HuH-7 (cell line): ENCODE results near the gene PIH1D1.
"Not testable (repeated sequence)": the region's sequence is repeated elsewhere in the genome, so short reads cannot be mapped to it uniquely, and the experiment has no call there.

Experiments
- DNase-seq: peaks from one replicate; pipeline ENCODE4 v3.0.0; 2011; ENCODE audit warnings: low spot score

Gene PIH1D1

DNA sequence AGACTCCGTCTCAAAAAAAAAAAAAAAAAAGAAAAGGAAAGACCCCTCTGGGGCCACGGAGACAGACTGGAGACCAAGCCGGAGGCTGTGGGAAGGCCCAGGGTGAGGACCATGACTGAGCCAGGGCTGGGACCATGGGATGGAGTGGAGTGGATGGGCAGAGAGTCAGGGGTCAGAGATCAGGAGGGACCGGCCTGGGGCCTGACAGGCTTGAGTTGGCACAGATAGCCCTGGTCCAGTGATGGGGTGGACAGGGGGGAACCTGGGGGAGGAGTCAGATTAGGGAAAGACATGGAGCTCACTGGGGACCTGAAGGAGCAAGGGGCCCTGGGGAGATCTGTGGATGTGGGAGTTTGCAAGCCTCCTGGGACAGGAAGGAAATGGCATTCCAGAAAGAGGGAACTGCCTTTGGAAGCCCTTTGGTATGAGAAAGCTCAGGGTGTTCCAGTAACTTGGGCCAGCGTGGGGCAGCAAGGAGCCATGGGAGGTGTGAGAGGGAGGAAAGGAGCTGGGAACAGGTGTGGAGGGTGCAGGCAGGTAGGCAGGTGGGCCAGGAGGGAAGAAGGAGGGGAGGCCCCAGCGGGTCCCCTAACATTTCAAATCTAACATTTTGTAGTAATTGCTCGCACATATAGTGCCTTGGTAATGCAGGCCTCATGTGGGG lies 29.5 kb upstream of the PIH1D1 start:
- no peak for DNase-seq

DNA sequence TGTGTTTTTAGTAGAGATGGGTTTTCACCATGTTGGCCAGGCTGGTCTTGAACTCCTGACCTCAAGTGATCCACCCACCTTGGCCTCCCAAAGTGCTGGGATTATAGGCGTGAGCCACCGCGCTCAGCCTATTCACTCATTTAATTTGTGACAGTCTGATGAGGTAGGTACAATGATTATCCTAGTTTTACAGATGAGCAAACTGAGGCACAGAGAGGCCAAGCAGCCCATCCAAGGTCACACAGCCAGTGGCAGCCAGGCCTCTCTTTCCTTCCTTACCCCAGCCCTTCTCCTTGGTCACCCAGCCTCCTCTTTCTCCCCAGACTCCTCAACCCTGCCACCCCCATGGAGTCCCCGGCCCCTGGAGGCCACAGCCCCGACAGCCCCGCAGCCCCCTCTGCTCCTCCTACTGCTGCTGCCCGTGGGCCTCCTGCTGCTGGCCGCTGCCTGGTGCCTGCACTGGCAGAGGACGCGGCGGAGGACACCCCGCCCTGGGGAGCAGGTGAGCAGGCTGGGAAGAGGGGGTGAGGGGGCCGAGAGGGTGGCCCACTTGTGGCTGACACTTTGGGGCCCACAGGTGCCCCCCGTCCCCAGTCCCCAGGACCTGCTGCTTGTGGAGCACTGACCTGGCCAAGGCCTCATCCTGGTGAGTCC lies 28.5 kb upstream of the PIH1D1 start:
- DNase-seq: no peak

DNA sequence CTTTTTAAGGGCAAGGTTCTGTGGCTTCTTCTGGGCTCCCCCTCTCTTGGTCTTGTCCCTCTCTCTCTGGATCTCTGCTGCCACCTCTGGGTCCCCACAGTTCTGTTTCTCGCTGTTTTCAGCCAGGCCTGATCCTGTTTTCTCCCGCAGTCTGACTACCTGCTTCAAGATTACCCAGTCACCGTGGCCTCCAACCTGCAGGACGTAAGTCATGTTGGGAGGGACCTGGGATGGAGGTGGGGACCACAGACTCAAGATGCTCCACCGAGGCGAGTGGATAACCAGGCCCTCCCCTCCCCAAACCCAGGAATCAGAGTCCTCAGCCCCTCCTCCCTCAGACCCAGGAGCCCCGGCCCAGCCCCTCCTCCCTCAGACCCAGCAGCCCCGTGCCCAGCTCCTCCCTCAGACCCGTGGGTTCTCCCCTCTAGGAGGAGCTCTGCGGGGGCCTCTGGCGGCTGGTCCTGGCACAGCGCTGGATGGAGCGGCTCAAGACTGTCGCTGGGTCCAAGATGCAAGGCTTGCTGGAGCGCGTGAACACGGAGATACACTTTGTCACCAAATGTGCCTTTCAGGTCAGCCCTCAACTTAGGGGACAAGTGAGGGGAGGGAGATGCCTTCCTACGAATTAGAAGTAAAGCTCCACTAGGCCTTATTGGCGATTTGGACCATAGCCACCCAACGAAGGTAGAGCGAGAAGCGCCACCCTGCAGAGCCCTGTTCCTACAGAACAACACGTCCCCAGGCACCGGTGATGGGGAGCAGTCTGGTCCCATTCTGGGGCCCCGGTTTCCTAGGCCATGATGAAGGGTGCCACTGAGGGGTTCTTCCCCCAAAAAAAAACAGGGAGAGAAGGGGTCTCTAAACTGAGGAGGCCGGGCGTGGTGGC lies 24.6 kb upstream of the PIH1D1 start:
- peak; percentile 91 for DNase-seq

DNA sequence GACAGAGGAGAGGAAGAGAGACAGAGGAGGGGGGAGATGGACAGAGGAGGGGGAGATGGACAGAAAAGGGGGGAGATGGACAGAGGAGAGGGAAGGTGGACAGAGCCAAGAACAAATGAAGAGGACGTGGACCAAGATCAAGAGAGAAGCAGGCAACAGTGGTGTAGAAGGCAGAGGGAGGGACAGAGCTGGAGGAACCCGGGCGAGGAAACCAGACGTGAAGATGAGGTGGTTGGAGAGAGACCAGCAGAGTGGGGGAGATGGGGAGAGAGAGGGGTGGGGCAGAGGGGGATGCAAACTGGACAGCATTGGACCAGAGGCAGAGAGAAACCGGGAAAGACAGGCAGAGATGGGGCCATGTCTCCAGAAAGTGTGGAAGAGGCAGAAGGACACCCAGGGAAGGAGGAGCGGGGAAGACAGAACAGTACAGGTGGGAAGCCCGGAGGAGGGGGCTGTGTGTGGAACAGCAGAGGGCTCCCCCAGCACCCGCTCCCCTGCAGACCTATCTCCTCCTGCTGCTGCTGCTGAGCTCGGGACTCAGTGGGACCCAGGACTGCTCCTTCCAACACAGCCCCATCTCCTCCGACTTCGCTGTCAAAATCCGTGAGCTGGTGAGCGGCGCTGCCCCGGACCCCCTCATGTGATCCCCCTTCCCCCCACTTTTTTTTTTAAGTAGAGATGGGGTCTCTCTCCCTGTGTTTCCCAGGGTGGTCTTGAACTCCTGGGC lies 23.7 kb upstream of the PIH1D1 start:
- no peak for DNase-seq

DNA sequence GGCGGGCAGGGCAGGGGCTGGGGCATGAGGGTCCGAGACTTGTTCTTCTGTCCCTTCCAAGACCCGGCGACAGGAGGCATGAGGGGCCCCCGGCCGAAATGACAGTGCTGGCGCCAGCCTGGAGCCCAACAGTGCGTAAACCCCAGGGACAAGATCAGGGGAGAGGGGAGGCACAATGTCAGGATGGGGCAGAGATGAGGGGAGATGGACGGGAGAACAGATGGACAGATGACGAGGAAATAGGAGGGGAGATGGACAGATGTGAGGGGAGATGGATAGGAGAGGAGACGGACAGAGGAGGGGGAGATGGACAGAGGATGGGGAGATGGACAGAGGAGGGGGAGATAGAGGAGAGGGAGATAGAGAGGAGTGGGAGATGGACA lies 22.9 kb upstream of the PIH1D1 start:
- DNase-seq: no peak

DNA sequence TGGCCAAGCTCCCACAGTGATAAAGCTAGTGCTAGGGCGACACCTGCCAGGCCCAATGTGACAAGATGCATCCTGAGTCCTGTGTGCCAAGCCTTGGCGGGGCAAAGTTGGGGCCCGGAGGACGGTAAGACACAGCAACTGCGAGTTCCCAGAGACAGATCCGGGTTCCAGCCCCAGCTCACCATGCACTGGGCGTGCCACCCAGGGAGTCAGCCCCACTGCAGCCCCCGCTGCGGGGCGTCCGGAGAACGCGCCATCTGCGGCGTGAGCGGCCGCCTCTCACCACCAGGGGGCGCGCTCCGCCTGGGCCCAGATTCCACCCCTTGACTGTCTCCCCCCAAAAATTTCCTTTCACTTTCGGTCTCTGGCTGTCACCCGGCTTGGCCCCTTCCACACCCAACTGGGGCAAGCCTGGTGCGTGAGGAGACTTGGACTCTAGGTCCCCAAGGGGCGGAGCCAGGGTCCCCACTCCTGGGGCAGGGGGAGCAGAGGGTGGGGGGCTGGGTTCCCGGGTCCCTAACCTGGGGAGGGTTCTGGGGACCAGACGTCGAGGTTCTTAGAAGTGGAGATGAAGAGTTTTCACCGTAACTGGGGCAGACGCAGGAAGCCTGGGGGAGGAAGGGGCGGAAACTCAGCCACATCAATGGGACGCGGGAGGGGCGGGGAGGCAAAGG lies 22.4 kb upstream of the PIH1D1 start, which contains the start of gene FLT3LG:
Gene FLT3LG (plus strand): TSS at position 348 of the 674 bp plus-strand sequence. CDS start 425 bp downstream, outside the sequence.
- DNase-seq: peak; percentile 95

DNA sequence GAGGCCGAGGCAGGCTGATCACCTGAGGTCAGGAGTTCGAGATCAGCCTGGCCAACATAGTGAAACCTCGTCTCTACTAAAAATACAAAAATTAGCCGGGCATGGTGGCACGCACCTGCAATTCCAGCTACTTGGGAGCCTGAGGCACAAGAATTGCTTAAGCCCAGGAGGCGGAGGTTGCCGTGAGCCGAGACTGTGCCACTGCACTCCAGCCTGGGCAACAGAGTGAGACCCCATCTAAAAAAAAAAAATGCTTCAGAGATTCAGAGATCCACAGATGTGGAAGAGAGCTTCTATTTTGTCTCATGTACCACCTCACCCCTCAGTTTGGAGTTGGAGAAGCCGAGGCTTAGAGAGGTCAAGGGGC lies 21.9 kb upstream of the PIH1D1 start:
- not testable (repeated sequence) for DNase-seq

DNA sequence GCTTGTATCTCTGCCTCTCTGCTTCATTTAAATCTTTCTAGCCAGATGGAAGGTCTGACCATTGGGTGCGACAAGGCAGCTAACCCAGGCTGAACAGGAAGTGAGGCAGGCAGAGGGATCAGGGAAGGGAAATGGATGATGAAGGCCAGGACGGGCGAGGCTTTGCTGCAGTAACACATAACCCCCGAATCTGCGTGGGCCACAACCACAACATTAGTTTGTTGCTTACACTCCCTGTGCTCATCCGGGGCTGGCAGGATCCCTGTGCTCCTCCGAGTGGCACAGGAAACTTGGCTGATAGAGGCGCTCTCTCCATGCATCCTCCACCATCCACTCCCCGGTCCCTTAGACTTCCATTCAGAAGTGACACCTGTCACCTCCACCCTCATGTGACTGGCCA lies 21.3 kb upstream of the PIH1D1 start:
- DNase-seq: no peak

DNA sequence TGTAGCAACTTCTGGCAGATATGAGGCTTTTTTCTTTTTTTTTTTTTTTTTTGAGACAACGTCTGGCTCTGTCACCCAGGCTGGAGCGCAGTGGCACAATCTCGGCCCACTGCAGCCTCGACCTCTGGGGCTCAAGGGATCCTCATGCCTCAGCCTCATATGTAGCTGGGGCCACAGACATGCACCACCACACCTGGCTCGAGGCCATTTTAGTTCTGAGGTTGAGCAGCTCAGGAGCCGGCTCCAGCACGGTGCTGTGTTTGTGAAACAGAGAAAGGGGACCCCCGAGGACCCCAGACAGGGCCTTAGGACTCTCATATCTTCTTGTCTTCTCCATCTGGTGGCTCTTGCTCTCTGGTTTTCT lies 19.0 kb upstream of the PIH1D1 start:
- no peak for DNase-seq

DNA sequence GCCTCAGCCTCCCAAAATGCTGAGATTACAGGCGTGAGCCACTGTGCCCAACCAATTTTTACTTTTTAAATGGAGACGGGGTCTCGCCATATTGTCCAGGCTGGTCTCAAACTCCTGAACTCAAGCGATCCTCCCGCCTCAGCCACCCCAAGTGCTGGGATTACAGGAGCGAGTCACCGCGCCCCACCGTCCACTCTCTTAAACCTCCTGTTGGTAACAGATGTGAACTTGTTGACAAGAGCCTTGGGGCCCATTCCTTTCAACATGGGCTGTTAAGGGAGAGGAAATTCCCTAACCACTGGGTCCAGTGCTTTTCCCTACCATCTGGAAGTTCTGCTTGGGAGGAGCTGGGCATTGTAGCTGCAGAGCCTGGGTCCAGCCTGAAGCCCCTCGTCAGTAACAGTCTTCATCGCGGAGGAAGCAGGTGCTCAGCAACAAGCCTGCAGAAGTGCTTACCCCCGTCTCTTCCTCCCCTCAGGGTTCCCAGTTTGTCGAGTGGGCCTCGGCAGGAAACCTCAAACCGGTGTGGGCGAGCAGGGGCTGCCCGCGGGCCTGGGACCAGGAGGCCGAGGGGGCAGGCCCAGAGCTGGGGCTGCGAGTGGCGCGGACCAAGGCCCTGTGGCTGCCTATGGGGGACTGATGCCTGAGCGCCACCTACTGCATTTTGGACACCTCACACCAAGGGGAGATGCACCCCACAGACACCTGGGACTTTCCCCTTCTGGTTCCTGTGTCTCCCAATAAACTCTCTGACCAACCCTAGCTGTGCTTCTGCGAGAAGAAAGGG lies 18.4 kb upstream of the PIH1D1 start:
- DNase-seq: no peak

DNA sequence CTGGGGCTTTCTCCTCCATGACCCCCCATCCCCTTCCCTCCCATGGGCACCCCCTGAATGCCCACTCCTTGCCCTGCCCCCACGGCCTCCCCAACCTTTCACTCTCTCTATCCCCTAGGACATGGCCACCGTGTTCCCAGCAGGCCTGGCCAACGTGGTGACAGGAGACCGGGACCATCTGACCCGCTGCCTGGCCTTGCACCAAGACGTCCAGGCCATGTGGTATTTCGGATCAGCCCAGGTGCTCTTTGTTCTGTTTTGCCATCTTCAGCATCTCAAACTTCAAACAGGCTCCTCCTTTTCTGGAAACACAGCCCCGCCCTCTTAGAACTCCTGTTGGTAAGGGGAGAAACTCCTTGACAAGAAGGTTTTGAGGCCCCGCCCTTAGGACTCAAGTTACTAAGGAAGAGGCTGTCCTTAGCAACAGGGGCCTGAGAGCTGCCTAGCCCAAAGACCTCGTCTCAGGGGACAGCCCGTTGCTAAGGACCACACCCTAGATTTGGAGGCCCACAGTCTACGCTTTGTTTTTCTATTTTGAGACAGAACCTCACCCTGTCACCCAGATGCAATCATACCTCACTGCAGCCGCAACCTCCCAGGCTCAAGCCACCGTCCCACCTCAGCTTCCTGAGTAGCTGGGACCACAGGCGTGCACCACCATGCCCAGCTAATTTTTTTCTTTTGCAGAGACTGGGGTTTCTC lies 17.3 kb upstream of the PIH1D1 start:
- no peak for DNase-seq

DNA sequence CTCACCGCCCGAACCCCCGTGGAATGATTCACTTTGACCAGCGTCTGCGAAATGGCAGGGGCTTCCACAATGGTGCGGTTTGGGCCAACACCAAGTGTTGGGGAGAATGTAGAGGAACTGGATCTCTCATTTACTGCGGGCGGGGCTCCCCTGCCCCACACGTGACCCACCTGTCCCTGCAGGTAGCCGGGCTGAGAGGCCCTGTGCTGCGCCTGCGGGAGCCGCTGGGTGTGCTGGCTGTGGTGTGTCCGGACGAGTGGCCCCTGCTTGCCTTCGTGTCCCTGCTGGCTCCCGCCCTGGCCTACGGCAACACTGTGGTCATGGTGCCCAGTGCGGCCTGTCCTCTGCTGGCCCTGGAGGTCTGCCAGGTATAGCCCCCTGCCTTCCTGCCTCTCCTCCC lies 16.6 kb upstream of the PIH1D1 start:
- no peak for DNase-seq

DNA sequence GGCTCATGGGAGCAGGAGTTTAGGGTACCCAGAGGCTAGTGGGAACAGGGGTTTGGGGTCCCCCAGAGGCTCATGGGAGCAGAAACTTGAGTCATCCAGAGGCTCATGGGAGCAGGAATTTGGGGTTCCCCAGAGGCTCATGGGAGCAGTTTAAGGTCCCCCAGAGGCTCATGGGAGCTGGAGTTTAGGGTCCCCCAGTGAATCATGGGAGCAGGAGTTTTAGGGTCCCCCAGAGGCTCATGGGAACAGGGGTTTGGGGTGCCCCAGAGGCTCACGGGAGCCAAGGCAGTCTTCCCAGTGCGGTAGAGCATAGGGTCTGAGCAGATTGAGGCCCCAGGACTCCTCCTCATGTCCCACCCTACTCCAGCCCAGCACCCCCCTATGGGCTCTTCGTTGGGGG lies 13.8 kb upstream of the PIH1D1 start:
- no peak for DNase-seq

DNA sequence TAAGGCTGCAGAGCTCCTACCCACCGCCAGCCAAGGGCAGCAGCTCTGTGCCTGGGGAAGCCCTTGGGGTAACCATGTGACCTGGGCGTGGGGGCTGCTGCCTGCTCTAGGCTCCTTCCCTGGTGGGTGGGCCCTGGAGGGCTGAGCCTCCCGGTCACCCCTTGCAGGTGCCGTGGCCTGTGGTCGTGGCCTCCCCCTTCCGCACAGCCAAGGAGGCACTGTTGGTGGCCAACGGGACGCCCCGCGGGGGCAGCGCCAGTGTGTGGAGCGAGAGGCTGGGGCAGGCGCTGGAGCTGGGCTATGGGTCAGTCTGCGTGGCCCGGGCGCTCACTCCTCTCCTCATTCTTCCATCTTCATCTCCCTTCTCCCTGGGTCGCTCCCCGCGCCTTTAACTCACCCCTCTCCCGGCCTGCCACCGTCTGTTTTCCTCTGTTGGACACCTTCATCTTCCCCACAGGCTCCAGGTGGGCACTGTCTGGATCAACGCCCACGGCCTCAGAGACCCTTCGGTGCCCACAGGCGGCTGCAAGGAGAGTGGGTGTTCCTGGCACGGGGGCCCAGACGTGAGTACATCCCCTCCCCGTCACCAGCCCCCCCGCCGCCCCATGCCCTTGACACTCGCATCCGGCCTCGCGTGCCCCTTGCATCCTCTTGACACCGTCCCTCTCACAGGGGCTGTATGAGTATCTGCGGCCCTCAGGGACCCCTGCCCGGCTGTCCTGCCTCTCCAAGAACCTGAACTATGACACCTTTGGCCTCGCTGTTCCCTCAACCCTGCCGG lies 12.5 kb upstream of the PIH1D1 start:
- DNase-seq: no peak

DNA sequence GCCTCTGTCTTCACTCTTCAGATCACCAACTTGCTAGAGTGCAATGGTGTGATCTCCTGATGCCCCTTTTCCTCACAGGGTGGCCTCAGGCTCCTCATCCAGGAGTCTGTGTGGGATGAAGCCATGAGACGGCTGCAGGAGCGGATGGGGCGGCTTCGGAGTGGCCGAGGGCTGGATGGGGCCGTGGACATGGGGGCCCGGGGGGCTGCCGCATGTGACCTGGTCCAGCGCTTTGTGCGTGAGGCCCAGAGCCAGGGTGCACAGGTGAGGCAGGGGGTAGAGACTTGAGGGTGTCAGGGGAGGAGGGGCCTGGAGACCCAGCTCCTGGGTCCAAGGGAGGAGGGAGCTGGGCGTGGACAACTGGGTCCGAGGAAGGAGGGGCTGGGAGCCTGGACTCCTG lies 10.9 kb upstream of the PIH1D1 start:
- DNase-seq: no peak

DNA sequence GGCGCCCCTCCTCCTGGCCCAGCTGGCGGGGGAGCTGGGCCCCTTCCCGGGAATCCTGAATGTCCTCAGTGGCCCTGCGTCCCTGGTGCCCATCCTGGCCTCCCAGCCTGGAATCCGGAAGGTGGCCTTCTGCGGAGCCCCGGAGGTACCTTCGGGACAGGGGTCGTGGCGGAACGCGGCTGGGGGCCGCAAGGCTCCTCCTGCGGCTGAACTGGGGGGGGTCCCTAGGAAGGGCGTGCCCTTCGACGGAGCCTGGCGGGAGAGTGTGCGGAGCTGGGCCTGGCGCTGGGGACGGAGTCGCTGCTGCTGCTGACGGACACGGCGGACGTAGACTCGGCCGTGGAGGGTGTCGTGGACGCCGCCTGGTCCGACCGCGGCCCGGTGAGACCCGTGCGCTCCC lies 10.0 kb upstream of the PIH1D1 start:
- no peak for DNase-seq

DNA sequence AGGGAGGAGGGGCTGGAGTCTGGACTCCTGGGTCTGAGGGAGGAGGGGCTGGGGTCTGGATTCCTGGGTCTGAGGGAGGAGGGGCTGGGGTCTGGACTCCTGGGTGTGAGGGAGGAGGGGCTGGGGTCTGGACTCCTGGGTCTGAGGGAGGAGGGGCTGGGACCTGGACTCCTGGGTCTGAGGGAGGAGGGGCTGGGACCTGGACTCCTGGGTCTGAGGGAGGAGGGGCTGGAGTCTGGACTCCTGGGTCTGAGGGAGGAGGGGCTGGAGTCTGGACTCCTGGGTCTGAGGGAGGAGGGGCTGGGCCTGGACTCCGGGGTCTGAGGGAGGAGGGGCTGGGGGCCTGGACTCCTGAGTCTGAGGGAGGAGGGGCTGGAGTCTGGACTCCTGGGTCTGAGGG lies 9.5 kb upstream of the PIH1D1 start:
- DNase-seq: not testable (repeated sequence)

DNA sequence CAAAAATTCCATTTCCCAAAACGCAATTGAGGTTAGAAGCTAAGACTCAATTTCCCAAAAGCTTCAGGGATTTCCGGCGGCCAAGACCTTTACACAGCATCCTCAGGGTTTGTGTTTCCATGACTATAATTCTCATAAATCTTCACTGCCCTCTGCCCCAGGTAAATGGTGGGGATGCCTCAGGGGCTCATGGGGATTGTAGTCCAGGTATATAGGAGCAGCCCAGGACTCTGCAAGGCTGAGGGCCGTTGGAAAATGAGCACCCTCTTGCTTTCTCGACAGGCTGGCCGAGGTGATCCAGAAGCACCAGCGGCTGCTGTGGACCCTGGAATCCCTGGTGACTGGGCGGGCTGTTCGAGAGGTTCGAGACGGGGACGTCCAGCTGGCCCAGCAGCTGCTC lies 7.8 kb upstream of the PIH1D1 start:
- DNase-seq: no peak

DNA sequence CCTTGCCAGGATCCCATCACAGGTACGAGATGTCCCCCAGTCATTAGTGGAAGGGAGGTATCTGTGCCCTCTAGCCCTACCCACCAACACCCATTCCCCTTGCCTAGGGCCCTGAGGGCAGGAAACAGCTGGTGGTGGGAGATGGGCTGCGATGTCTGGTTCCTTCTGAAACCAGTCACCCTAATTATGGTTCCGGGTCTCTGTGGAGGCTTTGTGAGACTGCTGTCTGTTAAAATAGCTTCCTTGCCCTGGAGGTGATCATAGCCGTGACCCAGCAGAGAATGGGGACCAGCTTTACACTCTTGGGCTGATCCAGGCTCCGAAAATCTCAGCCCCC lies 6.9 kb upstream of the PIH1D1 start:
- no peak for DNase-seq

DNA sequence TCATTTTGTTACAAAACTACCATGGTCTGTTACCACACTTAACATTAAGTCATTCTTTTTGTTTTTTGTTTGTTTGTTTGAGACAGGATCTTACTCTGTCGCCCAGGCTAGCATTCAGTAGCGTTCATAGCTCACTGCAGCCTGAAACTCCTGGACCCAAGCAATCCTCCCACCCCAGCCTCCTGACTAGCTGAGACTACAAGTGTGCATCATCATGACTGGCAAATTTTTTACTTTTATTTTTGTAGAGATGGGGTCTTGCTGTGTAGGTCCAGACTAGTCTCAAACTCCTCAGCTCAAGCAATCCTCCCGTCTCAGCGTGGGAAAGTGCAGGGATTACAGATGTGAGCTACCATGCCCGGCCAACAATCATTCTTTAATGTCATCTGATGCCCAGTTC lies 4.7 kb upstream of the PIH1D1 start:
- no peak for DNase-seq
